Epithelial cell of prostate (primary cell): ENCODE results near the gene CA12.
"Not testable (repeated sequence)": the region's sequence is repeated elsewhere in the genome, so short reads cannot be mapped to it uniquely, and the experiment has no call there.

Experiments
- DNase-seq: peaks from one replicate; pipeline ENCODE4 v3.0.0-alpha.2; 2011; ENCODE audit warnings: low read depth, low spot score
- H3K27ac ChIP-seq: fragments of 450-650 bp; 2 replicates; pipeline ENCODE4 v1.5.1; 2017; ENCODE audit warnings: mild to moderate bottlenecking

Gene CA12

DNA sequence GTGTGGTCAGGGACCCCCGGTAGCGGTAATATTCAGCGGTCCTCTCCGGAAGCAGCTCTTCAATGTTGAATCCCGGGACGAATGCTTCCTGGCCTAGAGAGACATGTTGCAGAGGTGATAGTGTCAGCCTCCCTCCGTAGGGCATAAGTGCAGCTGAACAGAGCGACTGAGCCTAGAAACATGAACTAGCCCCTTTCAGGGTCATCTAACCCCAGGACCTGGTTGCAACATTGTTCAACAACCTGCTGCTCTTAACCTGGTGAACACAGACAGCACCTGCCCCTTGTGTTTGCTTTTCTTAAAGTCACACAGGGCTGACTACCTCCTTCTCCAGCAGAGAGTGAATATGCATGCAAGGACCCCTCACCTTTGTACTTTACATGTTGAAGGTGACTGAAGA, 41.3 kb downstream of the CA12 start:
- no peak overlapping the region for H3K27ac ChIP-seq
- DNase-seq = no peak

DNA sequence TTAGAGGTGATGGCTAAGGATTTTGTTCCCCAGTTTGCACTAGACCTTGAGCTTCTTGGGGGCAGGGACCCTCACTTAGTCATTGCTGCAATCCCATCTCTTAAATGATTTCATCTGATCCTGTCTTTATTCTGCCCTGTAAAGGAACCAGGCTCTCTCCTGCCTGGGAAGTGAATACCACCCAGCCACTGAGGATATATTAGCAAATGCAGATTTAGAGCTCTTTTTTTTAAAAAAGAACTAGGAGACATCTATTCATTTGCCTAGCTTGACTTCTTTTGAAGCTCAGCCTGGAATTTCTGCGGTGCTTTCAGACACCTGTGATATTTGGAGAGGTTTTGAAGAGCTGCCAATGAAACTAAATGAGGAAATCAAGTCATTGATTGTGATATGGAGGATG, 41.8 kb downstream of the CA12 start:
- no peak for DNase-seq
- H3K27ac ChIP-seq = no peak overlapping the region

DNA sequence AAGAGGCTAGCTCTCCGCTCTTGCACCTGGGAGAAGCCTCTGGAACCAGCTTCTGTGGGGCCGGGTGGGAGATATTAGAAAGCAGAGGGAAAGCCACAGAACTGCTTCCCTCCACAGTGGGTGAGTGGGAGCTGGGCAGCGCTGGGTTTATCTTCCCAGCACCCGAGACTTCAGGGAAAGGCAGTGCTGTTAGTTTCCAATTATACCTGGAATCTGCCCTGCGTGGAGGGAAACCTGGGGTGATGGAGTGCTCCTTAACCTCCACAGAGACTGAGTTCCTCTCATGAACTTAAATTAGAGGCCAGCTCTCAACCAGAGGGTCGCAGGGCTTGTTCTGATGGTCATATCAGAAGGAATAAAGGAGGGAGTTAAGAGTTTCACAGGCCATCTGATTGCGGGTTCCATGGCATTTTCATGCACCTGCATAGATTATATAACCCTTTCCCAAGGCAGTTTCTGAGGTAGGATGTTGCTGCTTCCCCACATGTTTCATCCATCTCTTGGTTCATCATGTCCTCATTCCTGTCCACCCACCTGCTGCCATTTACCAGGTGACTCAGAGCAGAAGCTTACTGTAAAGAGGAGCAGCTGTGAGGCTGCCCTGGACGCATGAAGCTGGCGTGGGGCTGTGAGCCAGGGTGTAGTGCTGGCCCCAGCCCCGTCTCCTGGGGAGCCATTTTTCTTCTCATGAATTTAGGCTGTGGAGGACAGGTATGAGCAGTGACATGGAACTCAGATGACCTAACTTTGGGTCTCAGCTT, 42.5 kb downstream of the CA12 start:
- H3K27ac ChIP-seq = peak overlapping the region; percentile 44
- peak; percentile 39 for DNase-seq

- H3K27ac ChIP-seq = peak overlapping the region; percentile 44
- peak; percentile 80 for DNase-seq
Measured at GRCh38 chr15:63338170-63338569, 43.5 kb downstream of the CA12 start.

DNA sequence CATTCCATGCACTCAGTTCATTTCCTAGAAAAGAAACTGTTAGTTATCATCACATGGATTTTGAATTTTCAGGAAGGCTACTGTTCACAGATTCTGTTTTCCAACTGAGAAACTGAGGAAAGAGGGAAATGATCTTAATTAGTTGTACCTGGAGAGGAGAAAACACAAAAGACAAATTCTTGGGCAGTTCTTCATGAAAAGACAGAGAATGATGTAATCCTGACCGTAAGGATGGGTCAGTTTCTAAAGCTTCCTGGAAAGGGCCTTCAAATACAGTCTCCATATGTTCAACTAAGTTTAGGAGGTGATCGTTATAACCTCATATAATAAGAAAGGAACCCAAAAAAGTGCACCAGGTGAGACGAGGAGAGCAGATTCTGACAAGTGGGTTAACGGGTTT, 44.6 kb downstream of the CA12 start:
- no peak overlapping the region for H3K27ac ChIP-seq
- no peak for DNase-seq

- DNase-seq = no peak
- H3K27ac ChIP-seq = no peak overlapping the region
Measured at GRCh38 chr15:63335543-63336240, 46.0 kb downstream of the CA12 start.

DNA sequence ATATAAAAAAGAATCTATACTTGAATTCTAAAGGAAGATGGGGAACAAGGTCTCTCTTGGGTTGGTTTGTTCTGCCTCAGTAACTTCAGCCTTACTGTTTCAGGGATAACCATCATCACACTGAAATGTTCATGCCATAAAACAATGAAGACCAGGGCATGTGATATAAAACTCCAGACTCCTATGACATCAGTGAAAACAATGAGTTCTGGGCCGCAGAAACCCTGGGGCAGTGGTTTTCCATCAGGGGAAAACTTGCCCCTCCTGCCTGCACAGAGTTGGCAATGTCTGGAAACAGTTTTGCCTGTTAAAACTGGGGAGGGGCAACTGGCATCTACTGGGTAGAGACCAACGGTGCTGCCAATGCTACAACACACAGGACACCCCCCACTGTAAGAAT, 46.8 kb downstream of the CA12 start:
- no peak for DNase-seq
- no peak overlapping the region for H3K27ac ChIP-seq

GRCh38 chr15:63332367-63333124, 49.1 kb downstream of the CA12 start:
- peak overlapping the region; percentile 59 for H3K27ac ChIP-seq
- DNase-seq = peak; percentile 84

DNA sequence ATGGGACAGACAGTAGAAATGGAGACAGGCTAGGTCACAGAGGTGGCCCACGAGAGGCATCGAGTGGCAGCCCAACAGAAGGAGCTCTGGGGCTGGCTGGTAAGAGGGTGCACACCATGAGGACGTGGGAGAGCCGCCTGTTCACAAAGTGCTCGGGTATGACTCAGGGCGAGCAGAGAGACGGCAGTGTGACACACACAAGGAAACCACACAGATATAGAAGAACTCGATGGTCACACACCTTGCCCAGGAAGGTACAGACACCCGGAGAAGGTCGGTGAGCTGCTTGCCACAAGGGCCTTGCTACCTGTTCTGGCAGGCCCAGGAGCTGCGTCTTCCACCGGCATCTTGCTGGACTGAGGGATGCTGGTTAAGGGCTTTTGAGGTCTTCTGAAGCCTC, 50.2 kb downstream of the CA12 start:
- peak overlapping the region; percentile 59 for H3K27ac ChIP-seq
- peak; percentile 79 for DNase-seq

GRCh38 chr15:63330926-63331325, 50.7 kb downstream of the CA12 start:
- peak overlapping the region; percentile 59 for H3K27ac ChIP-seq
- no peak for DNase-seq

DNA sequence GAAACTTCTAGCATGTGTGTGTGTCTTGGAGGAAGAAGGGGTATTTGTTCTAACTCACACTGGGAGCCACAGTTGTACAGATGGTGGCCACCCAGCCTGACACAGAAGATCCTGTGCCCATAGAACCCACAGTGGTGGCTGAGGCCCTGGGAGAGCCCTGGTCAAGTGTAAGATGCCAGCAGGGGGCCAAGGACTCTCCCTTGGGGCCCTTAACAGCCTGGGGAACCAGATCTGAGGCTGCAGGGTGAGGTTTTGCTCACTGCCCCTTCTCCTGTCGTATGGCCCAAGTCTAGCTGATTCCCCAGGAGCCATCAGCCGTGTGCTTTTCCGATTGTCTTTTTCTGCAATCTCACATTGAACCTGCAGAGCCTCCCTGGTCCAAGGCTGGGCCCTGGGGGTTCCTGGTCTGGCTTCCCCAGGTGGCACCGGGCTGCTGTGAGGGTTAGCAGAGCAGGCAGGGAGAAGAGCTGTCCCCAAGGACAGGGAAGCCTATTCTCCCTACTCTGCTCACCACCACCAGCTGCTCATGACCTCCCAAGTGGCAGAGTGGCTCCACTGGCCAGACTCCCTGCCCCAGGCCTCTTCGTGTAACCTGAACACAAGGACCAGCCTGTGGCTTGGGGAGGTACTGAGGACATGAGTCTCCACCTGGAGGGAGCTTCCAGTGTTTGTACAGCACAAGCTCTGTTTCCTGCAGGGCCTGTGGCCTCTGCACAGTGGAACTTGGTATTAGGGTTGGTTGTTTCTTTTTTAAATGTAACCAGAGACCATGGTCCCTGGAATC, 51.9 kb downstream of the CA12 start:
- no peak for DNase-seq

GRCh38 chr15:63327648-63328421, 53.8 kb downstream of the CA12 start:
- DNase-seq = no peak
- no peak overlapping the region for H3K27ac ChIP-seq

More for the DNA sequence above, 51.9 kb downstream of the CA12 start:
- H3K27ac ChIP-seq = no peak overlapping the region

DNA sequence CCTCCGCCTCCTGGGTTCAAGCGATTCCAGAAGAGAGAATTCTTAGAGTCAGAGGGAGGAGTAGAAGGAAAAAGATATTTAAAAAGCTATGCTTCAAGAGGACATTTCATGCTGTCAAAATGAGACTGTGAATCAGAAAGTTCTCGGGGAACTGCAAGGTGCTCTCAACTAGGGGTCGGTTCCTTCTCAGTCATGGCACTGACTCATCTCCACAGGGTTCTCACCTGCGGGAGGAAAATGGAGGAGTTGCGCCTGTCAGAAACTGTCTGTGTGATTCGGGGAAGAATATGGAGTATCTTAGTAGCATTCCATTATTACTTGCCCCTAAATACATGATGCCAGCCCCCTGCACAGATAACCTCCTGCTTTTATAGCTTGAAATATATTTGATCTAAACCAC, 56.9 kb downstream of the CA12 start:
- no peak for DNase-seq
- H3K27ac ChIP-seq = no peak overlapping the region

- H3K27ac ChIP-seq = no peak overlapping the region
- no peak for DNase-seq
Measured at GRCh38 chr15:63323798-63324563, 57.7 kb downstream of the CA12 start.

DNA sequence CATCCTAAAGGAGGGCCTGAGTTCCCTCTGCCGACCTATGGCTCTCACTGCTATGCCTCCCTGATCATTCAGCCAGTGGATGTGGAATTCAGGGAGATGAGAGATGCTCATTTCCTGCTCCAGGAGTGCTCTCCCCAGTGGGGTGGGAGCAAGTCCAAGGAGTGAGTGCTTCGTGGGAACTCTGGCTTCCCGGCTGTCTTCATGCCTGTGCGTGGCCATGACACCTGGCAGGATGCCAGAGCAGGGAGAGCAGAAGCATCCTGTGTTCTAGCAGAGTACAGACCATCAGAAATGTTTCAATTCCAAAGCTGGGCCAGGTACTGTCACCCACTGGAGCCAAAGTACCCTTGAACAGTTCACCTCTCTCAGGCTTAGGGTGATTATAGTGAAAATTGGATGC, 59.1 kb downstream of the CA12 start:
- DNase-seq = no peak

DNA sequence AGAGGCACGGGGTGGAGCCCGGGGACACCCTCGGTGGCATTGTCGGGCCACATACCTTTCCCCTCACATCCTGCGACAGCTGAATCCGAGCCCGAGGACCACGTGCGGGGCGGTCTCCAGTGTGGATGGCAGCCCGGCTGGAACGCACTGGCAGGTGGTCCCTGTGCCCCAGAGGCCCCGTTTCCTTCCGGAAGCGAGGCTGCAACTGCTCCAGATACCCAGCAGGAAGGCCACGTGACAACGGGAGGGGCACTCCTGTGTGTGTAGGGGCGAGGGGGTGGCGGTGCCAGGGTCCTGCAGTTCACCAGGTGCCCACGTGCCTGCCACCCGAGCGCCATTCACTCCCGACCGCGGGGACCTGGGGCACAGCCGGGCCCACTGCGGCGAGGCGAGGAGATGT, 60.2 kb downstream of the CA12 start:
- H3K27ac ChIP-seq = no peak overlapping the region
- DNase-seq = no peak

More for the DNA sequence above, 59.1 kb downstream of the CA12 start:
- H3K27ac ChIP-seq = no peak overlapping the region

DNA sequence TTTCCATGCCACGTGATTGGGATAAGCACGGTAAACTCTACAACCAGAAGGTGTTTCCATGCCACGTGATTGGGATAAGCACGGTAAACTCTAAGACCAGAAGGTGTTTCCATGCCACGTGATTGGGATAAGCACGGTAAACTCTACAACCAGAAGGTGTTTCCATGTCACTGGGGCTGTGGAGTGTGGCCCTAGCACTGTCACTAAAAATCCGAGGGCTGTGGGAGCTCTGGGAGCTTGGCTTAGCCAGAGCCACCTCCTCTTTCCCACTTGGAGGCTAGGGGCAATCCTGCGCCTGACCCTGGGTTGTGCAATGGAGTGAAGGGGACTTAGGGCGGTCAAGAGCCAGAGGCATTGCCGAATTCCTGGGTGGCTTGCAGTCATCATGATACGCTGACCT, 60.7 kb downstream of the CA12 start:
- H3K27ac ChIP-seq, DNase-seq: not testable (repeated sequence)

DNA sequence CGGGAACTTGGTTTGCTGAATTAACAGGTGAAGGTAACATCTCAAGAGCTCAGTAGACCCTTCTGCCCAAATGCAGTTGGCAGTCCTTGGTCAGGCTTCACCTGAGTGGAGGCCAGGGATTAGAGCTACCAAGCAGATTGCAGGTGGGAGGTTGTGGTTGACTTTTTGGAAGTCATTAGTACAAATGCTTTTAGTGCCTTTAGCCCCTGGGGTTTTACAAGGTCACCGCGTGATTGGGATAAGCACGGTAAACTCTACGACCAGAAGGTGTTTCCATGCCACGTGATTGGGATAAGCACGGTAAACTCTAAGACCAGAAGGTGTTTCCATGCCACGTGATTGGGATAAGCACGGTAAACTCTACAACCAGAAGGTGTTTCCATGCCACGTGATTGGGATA, 61.2 kb downstream of the CA12 start:
- H3K27ac ChIP-seq, DNase-seq: not testable (repeated sequence)

GRCh38 chr15:63319065-63319464, 62.6 kb downstream of the CA12 start:
- no peak overlapping the region for H3K27ac ChIP-seq
- DNase-seq = no peak
